ENCODE data around the gene SH3D19.

- peak in 1 of 3 experiments; percentile 56 for TF ChIP-seq CTCF (IDR thresholded peaks at IDR 0.05)
- TF ChIP-seq POLR2A (IDR thresholded peaks at IDR 0.05) = no peak
Observed at GRCh38 chr4:151276787-151277562, 48.4 kb downstream of the SH3D19 start, which contains the start of gene PRSS48.

All from testis (tissue), 2 donors.